Natural killer cell (primary cell): ENCODE data around the gene ASB3. TPM values are rescaled to one million over a fixed set of nuclear protein-coding genes. Genes with fewer than 3 reads are reported as not detected.

Experiments used
- ATAC-seq, 3 donors: fragments of 150-1000 bp in 2 of 3; fragments of 200-7000 bp in 1 of 3; cut with Tn5 transposase; 1 replicate in 1 of 3; 2 replicates in 2 of 3; pipeline ENCODE4 v1.10.0; 2021; ENCODE audit warnings: mild to moderate bottlenecking in 2 of 3, moderate library complexity in 2 of 3
- DNase-seq, 2 donors: peaks; one replicate each; pipeline versions ENCODE4 v3.0.0 to v3.0.0-alpha.2; 2013 to 2021; ENCODE audit warnings: mixed read lengths in 1 of 2
- H3K27ac ChIP-seq: one replicate; pipeline ENCODE4 v1.5.1; 2013; ENCODE audit warnings: mild to moderate bottlenecking, low read length
- H3K27me3 ChIP-seq: one replicate; pipeline ENCODE4 v1.6.1; 2013; ENCODE audit warnings: low read length; ENCODE audit not compliant: control insufficient read depth, insufficient read depth
- H3K36me3 ChIP-seq: one replicate; pipeline ENCODE4 v1.6.1; 2013; ENCODE audit warnings: low read length; ENCODE audit not compliant: control insufficient read depth, insufficient read depth
- H3K4me1 ChIP-seq: one replicate; pipeline ENCODE4 v1.6.1; 2013; ENCODE audit warnings: low read length; ENCODE audit not compliant: control insufficient read depth, insufficient read depth
- H3K4me3 ChIP-seq: one replicate; pipeline ENCODE4 v1.5.1; 2013; ENCODE audit warnings: low read length
- H3K9me3 ChIP-seq: one replicate; pipeline ENCODE4 v1.6.1; 2013; ENCODE audit warnings: low read length; ENCODE audit not compliant: control insufficient read depth, insufficient read depth
- H3K27ac Mint-ChIP-seq, 2 donors: one replicate each; pipeline ENCODE4 v1.8.0; 2022; ENCODE audit warnings: mild to moderate bottlenecking in 2 of 2, mixed read lengths in 2 of 2, moderate library complexity in 1 of 2
- H3K27me3 Mint-ChIP-seq, 2 donors: one replicate each; pipeline ENCODE4 v1.8.0; 2022; ENCODE audit warnings: low read depth in 2 of 2, mixed read lengths in 2 of 2
- H3K36me3 Mint-ChIP-seq: one replicate; pipeline ENCODE4 v1.8.0; 2022; ENCODE audit warnings: mixed read lengths
- H3K4me1 Mint-ChIP-seq, 2 donors: one replicate each; pipeline ENCODE4 v1.8.0; 2022; ENCODE audit warnings: mixed read lengths in 2 of 2
- H3K4me3 Mint-ChIP-seq: one replicate; pipeline ENCODE4 v1.8.0; 2022; ENCODE audit warnings: mild to moderate bottlenecking, moderate library complexity, mixed read lengths
- H3K9me3 Mint-ChIP-seq, 2 donors: one replicate each; pipeline ENCODE4 v1.8.0; 2022; ENCODE audit warnings: mixed read lengths in 2 of 2
- WGBS: methylation state at CpG from one replicate; pipeline ENCODE4 v1.1.7; 2013; ENCODE audit warnings: missing lambda C conversion rate; ENCODE audit not compliant: insufficient coverage; 5-methylcytosine and 5-hydroxymethylcytosine counted together
- intact Hi-C: fragments of 100-400 bp; cut with micrococcal nuclease; formaldehyde crosslinking; loops from one replicate; pipeline ENCODE4 v1.14.2; 2022
- total RNA-seq, 4 donors: library from RNA; stranded (reverse); fragments of 120-200 nt in 1 of 4; gene quantifications; one replicate each; pipeline versions ENCODE4 v1.2.3 to v1.2.4, GENCODE V29; 2013 to 2022
- TF ChIP-seq, protein P1 (sequence below): fragments of 200-600 bp; IDR thresholded peaks from one replicate; pipeline ENCODE4 v1.8.0; 2022; ENCODE audit warnings: antibody characterized with exemption

ASB3 gene
- total RNA-seq, 3 donors from 2014 or later (not counting 1 experiment from before 2014, with no cell fraction given): 27.9 to 37.0 (median 29.6) TPM

DNA sequence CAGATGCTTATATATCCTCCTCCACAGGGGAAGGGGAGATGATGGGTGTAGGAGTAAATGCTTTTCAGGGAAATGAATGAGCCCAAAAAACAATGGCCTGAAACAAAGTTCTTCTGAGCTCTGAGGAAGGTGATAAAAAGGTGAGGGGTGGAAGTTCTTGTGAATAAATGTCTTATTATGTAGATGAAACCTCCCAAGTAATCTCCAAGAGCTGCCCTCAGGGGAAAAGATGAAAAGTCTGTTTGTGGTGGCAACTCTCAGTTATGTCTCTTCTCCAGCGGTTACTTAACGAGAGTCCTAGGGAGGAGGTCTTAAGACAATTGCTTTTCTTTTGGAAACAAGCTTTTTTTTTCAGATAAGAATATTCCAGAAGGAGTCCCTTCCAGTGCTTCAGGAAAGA, 134.6 kb downstream of the ASB3 start:
- H3K9me3 ChIP-seq: no peaks in the 10 kb centered on the region
- no peaks in the 10 kb centered on the region for H3K9me3 Mint-ChIP-seq
- intact Hi-C loops: no loop called here
- H3K36me3 Mint-ChIP-seq: no peaks in the 10 kb centered on the region
- H3K27ac ChIP-seq: no peak overlapping the region
- H3K4me1 ChIP-seq: no peaks in the 10 kb centered on the region
- H3K4me3 ChIP-seq: no peak overlapping the region
- H3K4me3 Mint-ChIP-seq: no peak overlapping the region
- ATAC-seq (no peak), DNase-seq (no peak)
- WGBS: 100% methylated on average over 2 of the region's 2 CpGs
- H3K27me3 ChIP-seq: no peaks in the 10 kb centered on the region
- H3K36me3 ChIP-seq: no peaks in the 10 kb centered on the region
- TF ChIP-seq, protein P1, sequence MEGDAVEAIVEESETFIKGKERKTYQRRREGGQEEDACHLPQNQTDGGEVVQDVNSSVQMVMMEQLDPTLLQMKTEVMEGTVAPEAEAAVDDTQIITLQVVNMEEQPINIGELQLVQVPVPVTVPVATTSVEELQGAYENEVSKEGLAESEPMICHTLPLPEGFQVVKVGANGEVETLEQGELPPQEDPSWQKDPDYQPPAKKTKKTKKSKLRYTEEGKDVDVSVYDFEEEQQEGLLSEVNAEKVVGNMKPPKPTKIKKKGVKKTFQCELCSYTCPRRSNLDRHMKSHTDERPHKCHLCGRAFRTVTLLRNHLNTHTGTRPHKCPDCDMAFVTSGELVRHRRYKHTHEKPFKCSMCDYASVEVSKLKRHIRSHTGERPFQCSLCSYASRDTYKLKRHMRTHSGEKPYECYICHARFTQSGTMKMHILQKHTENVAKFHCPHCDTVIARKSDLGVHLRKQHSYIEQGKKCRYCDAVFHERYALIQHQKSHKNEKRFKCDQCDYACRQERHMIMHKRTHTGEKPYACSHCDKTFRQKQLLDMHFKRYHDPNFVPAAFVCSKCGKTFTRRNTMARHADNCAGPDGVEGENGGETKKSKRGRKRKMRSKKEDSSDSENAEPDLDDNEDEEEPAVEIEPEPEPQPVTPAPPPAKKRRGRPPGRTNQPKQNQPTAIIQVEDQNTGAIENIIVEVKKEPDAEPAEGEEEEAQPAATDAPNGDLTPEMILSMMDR: no peak
- H3K27ac Mint-ChIP-seq: no peak overlapping the region
- H3K4me1 Mint-ChIP-seq: no peaks in the 10 kb centered on the region
- peaks cover 0 to 2% of the 10 kb centered on the region in 2 donors for H3K27me3 Mint-ChIP-seq

DNA sequence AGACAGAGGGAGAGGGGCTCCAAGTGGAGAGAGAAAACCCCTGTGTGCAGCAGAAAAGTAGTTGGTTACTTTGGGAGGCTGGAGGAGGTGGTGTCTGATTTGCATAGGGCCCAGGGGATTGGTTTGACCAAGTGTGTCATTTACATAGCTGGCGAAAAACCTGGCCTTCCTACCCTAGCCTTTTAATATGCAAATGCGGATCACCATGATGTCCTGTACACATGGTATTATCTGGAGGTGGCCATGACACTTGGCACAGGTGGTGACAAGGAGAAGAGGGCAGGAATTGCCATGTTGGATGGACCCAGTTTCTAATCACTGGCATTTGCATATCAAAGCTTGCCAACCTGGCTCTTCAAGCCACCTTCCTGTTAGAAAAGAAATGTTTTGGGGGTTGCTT, 140.0 kb downstream of the ASB3 start:
- no peaks in the 10 kb centered on the region for H3K36me3 Mint-ChIP-seq
- intact Hi-C loops: no loop called here
- H3K36me3 ChIP-seq: no peaks in the 10 kb centered on the region
- H3K4me3 ChIP-seq: no peak overlapping the region
- no peak overlapping the region for H3K27ac Mint-ChIP-seq
- H3K4me3 Mint-ChIP-seq: no peak overlapping the region
- H3K27me3 Mint-ChIP-seq: peaks cover 0 to 2% of the 10 kb centered on the region in 2 donors
- no peaks in the 10 kb centered on the region for H3K4me1 Mint-ChIP-seq
- no peaks in the 10 kb centered on the region for H3K9me3 Mint-ChIP-seq
- WGBS: 100% methylated on average over 2 of the region's 2 CpGs
- no peak overlapping the region for H3K27ac ChIP-seq
- no peaks in the 10 kb centered on the region for H3K9me3 ChIP-seq
- TF ChIP-seq, protein P1: no peak
- ATAC-seq: no peak
- DNase-seq: no peak
- H3K4me1 ChIP-seq: no peaks in the 10 kb centered on the region
- no peaks in the 10 kb centered on the region for H3K27me3 ChIP-seq

DNA sequence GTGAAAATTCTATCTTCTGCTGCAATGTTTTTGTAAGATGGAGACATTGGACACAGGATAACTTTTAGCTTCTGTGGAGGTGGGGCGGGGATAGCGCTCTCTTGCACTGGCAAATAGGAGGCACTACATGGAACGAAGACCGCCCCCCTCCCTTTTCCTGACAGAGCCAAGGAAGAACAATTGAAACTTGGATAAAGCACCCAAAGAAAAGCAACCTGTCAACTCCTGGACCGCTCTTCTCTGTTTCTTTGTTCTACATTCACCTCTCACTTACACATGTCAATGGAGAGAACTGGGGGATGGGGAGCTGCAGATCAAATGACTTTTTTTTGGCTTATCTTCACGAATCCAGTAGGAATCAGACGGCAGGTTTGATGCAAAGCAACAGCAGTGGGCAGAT, 145.5 kb downstream of the ASB3 start:
- Mint-ChIP-seq H3K9me3 (no peaks in the 10 kb centered on the region), H3K36me3 (no peaks in the 10 kb centered on the region), H3K27ac (no peak overlapping the region), H3K4me1 (no peaks in the 10 kb centered on the region), H3K4me3 (no peak overlapping the region), H3K27me3 (peaks cover 2 to 7% of the 10 kb centered on the region in 2 donors)
- no peaks in the 10 kb centered on the region for H3K9me3 ChIP-seq
- H3K27ac ChIP-seq: no peak overlapping the region
- DNase-seq: no peak
- H3K36me3 ChIP-seq: no peaks in the 10 kb centered on the region
- intact Hi-C loops: no loop called here
- no peak for ATAC-seq
- H3K4me3 ChIP-seq: no peak overlapping the region
- WGBS: 80% methylated on average over 7 of the region's 7 CpGs
- TF ChIP-seq, protein P1: no peak
- no peaks in the 10 kb centered on the region for H3K27me3 ChIP-seq
- H3K4me1 ChIP-seq: no peaks in the 10 kb centered on the region

DNA sequence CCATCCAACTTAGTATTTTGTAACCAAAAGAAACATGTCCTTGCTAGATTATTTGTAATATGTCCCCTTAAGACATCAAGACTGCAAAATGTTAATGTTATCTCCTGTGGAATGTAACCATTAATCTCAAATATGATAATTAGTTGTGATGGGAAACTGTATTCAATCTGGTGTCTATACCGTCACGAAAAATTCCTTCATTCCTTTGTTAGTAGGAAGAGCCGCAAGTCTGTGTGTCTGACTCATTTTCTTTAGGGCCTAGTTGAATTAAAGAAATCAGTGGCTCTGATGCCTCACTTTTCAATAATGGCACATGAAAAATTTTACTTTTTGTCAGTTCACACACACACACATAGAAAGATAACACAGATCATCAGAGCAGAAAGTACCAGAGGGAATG, 146.3 kb downstream of the ASB3 start:
- H3K9me3 ChIP-seq: no peaks in the 10 kb centered on the region
- intact Hi-C loops: no loop called here
- DNase-seq: no peak
- Mint-ChIP-seq H3K9me3 (no peaks in the 10 kb centered on the region), H3K4me3 (no peak overlapping the region), H3K4me1 (no peaks in the 10 kb centered on the region), H3K27me3 (peaks cover 2 to 7% of the 10 kb centered on the region in 2 donors), H3K36me3 (no peaks in the 10 kb centered on the region), H3K27ac (no peak overlapping the region)
- 98% methylated on average over 3 of the region's 3 CpGs for WGBS
- H3K27me3 ChIP-seq: no peaks in the 10 kb centered on the region
- ATAC-seq: no peak
- TF ChIP-seq, protein P1: no peak
- no peak overlapping the region for H3K27ac ChIP-seq
- H3K36me3 ChIP-seq: no peaks in the 10 kb centered on the region
- no peaks in the 10 kb centered on the region for H3K4me1 ChIP-seq
- no peak overlapping the region for H3K4me3 ChIP-seq
